ENCODE measurements around the gene PRKCB. TPM values are rescaled to one million over a fixed set of nuclear protein-coding genes. Genes with fewer than 3 reads are reported as not detected.

The PRKCB gene
- total RNA-seq, 1 donor from 2014 or later: not detected

DNA sequence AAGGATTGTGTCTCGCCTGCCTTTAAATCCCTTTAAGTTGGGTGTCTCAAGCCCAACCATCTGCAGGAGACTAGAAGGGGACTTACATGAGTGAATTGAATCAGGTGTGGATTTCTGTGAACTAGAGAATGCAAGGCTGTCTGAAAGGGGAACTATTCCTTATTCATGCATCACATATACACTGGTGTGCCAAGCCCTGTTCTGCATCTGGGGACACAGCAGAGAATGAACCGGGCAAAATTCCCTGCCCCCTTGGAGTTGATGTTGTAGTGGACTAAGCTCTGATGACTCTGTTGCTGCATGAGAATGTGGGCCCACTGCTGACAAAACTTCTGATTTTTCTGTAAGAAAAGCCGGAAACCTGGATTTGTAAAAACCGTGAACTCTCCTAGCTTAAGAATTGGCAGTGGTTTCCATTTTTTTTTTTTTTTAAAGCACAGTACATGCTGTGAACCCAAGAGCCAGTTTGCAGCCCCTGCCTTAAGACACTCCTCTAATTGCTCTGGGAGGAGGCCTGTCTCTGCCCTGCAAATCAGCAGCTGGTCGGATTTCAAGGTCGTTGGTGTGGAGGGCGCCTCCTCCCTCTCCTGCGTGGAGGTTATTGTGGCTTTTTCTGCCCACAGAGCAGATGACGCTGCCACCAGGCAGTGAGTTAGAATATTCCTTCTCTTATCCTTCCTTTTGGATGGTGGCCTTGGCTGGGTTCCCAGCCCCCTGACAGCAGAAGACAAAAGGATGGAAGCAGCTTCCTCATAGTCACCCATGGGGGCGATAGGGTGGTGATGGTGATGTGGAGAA, 131.0 kb downstream of the PRKCB start:
- DNase-seq (ENCODE audit: low read depth, low spot score): no peak

DNA sequence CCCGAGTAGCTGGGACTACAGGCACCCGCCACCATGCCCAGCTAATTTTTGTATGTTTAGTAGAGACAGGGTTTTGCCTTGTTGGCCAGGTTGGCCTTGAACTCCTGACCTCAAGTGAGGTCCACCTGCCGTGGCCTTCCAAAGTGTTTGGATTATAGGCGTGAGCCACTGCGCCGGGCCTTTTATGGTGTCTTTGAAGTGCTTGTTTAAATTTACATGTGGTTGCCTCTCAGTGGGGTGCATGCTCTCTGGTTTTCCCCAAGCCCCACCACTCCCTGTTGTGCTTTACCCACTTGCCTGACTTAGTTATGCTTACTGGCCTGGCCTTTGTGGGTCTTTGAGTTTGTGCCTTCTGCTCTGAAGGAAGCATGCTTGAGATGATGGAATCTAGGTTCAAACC, 132.0 kb downstream of the PRKCB start:
- DNase-seq (ENCODE audit: low read depth, low spot score): no peak

DNA sequence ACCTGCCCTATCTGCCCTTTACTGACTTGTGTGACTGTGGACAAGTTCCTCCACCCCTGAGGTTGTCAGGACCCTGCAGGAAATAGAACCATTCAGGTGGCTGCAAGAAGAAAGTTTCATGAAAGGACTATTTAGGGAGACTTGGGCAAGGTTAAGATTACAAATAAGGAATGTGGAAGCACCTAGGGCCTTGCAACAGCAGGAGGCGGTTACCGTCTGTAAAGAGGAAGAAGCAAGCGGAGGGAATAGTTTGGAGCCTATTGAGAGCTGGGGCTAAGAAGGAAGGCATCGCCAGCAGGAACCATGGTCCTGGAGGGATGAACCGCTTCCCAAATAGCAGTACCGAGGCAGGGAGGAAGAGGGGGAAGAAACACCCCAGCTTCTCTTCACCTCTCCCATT, 132.4 kb downstream of the PRKCB start:
- no peak for DNase-seq (ENCODE audit: low read depth, low spot score)

- DNase-seq (ENCODE audit: low read depth, low spot score): no peak
Measured at GRCh38 chr16:23969468-23970297, 133.9 kb downstream of the PRKCB start.

- DNase-seq (ENCODE audit: low read depth, low spot score): no peak
Measured at GRCh38 chr16:23974223-23974622, 138.4 kb downstream of the PRKCB start.

DNA sequence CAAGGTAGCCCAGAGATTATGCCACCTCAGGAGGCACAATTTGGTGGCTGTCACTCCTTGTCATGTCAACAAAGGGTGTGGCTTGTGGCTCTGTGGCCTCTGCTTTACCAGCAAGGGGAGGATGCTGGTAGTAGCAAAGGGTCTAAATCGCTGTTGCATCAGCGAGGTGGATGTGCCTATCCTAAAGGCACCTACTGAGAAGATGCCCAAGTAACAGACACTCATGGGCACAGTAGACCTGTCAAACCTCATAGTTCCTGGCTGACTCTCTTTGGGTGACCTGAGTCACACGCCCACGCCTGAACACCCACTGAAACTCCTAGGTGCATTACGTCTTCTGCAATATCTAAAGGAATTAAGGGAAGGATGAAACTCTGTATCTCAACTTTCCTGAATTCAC, 139.5 kb downstream of the PRKCB start:
- no peak for DNase-seq (ENCODE audit: low read depth, low spot score)

DNA sequence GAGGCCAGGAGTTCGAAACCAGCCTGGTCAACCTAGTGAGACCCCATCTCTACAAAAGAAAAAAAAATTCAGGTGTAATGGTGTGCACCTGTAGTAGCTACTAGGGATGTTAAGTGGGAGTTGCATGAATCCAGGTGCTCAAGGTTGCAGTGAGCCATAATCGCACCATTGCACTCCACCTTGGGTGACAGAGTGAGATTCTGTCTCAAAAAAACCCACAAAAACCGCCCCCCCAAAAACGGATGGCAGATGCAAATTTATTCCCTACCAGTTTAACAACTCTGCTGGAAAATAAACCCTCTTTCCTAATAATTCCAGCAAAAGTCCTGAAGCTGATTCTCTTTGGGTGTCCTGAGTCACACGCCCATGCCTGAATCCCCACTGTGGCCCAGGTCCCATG, 140.3 kb downstream of the PRKCB start:
- no peak for DNase-seq (ENCODE audit: low read depth, low spot score)

DNA sequence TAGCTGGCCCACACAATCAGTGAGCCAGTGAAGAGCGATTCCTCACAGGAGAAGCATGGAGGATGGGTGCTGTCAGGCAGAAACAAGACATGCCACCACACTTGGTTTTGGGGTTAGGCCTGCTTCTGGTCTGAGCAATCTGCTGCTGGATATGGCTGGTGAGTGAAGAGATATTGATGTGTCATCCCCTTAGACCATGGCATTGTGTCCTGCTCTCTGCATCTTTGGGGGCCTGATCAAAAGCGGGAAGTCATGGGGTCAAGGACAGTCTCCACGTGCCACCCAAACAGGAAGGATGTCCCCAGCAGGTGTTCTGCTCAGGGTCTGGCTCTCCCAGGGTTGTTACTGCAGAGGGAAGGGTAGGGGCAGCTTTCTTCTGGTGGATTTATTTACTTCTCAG, 140.7 kb downstream of the PRKCB start:
- DNase-seq (ENCODE audit: low read depth, low spot score): no peak

GRCh38 chr16:23979441-23979840, 143.7 kb downstream of the PRKCB start:
- DNase-seq (ENCODE audit: low read depth, low spot score): no peak

- DNase-seq (ENCODE audit: low read depth, low spot score): no peak
Measured at GRCh38 chr16:23979982-23980381, 144.2 kb downstream of the PRKCB start.

DNA sequence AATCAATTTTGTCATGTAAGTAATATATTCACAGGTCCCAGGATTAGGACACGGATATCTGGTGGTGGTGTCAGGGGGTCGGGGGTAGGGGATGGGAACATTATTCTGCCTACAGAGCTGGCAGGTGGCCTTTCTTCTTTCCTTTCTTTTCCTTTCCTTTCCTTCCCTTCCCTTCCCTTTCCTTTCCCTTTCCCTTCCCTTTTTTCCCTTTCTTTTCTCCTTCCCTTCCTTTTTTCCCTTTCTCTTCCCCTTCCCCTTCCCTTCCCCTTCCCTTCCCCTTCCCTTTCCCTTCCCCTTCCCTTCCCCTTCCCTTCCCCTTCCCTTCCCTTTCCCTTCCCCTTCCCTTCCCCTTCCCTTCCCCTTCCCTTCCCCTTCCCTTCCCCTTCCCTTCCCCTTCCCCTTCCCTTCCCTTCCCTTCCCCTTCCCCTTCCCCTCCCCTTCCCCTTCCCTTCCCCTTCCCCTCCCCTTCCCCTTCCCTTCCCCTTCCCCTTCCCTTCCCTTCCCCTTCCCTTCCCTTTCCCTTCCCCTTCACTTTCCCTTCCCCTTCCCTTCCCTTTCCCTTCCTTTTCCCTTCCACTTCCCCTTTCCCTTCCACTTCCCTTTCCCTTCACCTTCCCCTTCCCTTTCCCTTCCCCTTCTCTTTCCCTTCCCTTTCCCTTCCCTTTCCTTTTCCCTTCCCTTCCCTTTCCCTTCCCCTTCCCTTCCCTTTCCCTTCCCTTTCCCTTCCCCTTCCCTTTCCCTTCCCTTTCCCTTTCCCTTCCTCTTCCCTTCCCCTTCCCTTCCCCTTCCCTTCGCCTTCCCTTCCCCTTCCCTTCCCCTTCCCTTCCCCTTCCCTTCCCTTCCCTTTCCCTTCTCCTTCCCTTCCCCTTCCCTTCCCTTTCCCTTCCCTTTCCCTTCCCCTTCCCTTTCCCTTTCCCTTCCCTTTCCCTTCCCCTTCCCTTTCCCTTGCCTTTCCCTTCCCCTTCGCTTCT, 145.9 kb downstream of the PRKCB start:
- no peak for DNase-seq (ENCODE audit: low read depth, low spot score)

GRCh38 chr16:23986455-23986854, 150.7 kb downstream of the PRKCB start:
- no peak for DNase-seq (ENCODE audit: low read depth, low spot score)

DNA sequence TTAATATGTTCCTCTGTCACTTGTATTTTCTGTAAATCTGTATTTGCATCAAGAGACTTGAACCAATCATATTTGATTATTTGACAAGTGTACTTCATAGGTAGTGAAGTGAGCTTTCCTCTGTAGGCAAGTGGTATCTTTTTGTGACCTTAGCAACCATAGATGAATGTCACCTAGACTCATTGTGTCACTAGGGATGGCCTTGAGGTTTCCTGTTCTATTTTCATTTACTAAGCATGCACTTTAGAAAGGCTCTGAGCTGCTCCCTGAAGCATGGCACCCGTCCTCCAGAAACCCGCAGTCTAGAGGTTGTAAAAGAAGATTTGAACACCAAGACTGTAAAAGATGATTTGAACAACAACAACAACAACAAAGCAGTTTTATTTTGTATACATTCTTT, 151.7 kb downstream of the PRKCB start:
- no peak for DNase-seq (ENCODE audit: low read depth, low spot score)

DNA sequence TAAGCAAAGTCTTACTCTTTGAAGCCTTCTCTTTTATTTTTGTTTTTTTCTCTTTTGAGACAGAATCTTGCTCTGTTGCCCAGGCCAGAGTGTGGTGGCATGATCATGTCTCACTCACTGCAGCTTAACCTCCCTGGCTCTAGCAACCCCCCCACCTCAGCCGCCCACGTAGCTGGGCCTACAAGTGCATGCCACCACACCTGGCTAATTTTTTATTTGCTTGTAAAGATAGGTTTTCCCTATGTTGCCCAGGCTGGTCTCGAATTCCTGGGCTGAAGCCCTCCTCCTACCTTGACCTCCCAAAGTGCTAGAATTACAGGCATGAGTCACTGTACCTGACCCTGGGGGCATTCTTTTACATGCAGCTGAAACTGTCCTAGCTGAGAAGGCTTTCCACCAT, 154.7 kb downstream of the PRKCB start:
- no peak for DNase-seq (ENCODE audit: low read depth, low spot score)

- DNase-seq (ENCODE audit: low read depth, low spot score): no peak
Measured at GRCh38 chr16:23991066-23991465, 155.3 kb downstream of the PRKCB start.

DNA sequence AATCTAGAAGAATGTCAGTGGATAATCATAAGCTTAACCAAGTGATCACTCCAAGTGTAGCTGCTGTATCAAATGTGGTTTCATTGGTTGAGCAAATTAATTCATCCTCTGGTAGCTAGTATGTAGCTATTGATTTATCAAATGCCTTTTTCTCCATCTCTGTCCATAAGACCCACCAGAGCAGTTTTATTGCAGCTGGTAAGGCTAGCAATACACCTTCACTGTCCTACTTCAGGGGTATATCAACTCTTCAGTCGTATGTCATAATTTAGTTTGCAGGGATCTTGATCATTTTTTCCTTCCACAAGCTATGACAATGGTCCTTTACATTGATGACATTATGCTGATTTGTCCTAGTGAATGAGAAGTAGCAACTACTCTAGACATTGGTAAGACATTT, 158.8 kb downstream of the PRKCB start:
- DNase-seq (ENCODE audit: low read depth, low spot score): no peak

DNA sequence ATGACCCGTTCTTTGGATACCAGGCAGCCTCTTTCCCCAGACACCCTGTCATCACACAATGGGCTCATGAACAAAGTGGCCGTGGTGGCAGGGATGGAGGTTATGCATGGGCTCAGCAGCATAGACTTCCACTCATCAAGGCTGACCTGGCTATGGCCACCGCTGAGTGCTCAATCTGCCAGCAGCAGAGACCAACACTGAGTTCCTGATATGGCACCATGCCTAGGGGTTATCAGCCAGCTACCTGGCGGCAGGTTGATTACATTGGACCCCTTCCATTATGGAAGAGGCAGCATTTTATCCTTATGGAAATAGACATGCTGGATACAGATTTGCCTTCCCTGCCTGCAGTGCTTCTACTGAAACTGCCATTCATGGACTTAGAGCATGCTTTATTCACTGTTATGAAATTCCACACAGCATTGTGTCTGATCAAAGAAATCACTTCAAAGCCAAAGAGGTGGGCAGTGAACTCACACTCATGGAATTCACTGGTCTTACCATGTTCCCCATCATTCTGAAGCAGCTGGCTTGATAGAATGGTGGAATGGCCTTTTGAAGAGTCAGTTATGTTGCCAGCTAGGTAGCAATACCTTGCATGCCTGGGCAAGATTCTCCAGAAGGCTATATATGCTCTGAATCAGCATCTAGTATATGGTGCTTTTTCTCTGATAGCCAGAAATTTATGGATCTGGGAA, 160.6 kb downstream of the PRKCB start:
- DNase-seq (ENCODE audit: low read depth, low spot score): no peak

- no peak for DNase-seq (ENCODE audit: low read depth, low spot score)
Measured at GRCh38 chr16:23998771-23999170, 163.0 kb downstream of the PRKCB start.

DNA sequence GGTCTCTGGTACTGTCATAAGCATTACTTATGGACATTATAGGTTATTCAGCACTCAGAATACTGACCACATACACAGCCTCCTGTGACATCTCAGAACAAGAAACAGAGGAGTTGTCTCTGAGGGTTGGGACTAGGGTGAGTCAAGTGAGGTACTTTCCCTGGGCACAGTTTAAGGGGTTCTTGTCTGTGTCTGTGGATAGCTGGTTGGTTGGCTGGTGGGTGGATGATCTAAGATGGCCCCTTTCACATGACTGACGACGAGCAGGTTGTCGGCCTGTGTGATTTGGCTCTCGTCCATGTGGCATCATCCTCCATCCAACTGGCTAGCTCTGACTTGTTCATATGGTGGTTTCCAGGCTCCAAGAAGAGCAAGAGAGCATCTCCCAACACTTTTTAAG, 163.9 kb downstream of the PRKCB start:
- DNase-seq (ENCODE audit: low read depth, low spot score): no peak

GRCh38 chr16:24001710-24002109, 165.9 kb downstream of the PRKCB start:
- no peak for DNase-seq (ENCODE audit: low read depth, low spot score)

DNA sequence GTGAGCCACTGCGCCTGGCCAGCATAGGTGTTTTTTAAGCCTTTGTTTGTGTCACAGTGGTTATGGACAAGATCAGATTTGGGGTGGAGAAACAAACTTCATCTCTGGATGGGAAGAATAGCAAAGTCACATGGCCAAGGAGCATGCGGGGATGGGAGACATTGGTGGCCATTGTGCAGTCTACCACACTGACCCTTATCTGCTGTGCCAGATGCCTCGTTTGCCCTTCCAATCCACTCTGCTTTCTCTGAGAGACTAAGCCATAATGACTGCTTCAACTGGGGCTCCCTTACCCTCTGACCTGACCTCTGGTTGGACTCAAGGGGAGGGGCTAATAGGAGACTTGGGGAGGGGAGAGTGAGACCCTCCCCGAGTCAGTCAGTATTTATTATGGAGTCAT, 166.8 kb downstream of the PRKCB start:
- DNase-seq (ENCODE audit: low read depth, low spot score): no peak
